Activated CD4-positive, CD25-positive, alpha-beta regulatory T cell treated with anti-CD3 and anti-CD28 coated beads, Interleukin-2, amount 50 U/mL, for 24 hours (primary cell): ENCODE results near the gene XXYLT1.
A peak's percentile ranks its signal among the peaks of the same experiment; 100 is the strongest.
"Not testable (repeated sequence)": the region's sequence is repeated elsewhere in the genome, so short reads cannot be mapped to it uniquely, and the experiment has no call there.

ENCODE experiments used
- ATAC-seq, 2 donors: fragments of 150-1000 bp; cut with Tn5 transposase; one replicate each; pipeline ENCODE4 v1.10.0; 2021; ENCODE audit warnings: mild to moderate bottlenecking in 1 of 2, moderate library complexity in 1 of 2

The XXYLT1 gene

DNA sequence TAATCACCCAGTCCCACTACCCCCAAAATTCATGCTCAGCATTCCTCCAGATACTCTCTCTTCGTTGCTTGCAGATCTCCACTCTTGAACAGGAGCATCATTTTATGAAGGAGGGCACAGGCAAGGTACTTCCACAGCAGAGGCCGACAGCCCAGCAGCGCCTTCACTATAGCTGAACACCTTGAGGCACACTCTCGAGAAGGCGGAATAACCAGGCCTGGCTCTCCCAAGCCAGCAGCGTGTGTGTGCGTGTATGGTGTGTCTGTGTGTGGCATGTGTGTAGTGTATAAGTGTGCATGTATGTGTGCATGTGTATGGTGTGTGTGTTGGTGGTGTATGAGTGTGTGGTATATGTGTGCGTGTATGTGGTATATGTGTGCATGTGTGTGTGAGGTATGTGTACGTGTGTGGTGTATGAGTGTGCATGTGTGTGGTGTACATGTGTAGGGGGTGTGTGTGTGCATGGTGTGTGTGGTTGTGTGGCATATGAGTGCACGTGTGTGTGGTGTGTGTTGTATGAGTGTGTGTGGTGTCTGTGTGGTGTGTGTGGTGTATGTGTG is 161.8 kb downstream of the XXYLT1 start:
- ATAC-seq: no peak

GRCh38 chr3:195107593-195107992 is 163.4 kb downstream of the XXYLT1 start:
- no peak for ATAC-seq

DNA sequence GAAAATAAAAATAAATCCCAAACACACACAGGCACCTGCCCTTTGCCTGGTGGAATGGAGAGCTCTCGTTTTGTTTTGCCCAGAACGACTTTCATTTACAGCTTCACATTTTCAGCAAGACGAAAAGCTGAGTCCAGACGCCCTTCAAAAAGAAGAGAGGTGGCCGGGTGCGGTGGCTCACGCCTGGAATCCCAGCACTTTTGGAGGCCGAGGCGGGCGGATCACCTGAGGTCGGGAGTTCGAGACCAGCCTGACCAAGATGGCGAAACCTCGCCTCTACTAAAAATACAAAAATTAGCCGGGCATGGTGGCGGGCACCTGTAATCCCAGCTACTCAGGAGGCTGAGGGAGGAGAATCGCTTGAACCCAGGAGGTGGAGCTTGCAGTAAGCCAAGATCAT is 163.9 kb downstream of the XXYLT1 start:
- ATAC-seq: not testable (repeated sequence)

- ATAC-seq: peak; percentile 89 to 90
These were observed 164.5 kb downstream of the XXYLT1 start for GRCh38 chr3:195106418-195106906.

DNA sequence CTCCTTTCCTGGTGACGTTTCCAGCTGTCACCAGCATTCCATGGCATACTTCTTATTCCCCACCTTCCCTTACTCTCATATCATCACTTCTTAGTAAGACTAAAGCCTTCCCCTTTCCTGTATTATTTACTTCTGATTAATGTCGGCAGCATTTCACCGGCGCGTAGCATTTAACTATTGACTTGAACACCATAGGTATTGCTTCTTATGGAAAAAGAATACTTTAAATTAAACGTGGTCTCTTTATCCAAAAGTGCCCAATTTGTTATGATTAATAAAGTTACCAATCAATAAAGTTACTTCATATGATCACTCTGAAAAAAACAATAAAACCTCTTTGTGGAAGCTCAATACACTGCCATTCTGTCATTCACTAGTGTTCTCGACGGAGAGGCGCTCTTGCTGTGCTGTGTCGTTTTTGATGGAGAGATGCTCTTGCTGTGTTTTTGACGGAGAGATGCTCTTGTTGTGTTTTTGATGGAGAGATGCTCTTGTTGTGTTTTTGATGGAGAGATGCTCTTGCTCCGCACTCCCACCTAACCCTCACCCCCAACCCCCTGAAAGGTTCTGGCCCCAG is 165.0 kb downstream of the XXYLT1 start:
- ATAC-seq: no peak

- ATAC-seq: no peak
These were observed 165.6 kb downstream of the XXYLT1 start for GRCh38 chr3:195105389-195105788.

- no peak for ATAC-seq
These were observed 166.6 kb downstream of the XXYLT1 start for GRCh38 chr3:195104340-195104739.

- ATAC-seq: no peak
These were observed 167.3 kb downstream of the XXYLT1 start for GRCh38 chr3:195103623-195104022.

DNA sequence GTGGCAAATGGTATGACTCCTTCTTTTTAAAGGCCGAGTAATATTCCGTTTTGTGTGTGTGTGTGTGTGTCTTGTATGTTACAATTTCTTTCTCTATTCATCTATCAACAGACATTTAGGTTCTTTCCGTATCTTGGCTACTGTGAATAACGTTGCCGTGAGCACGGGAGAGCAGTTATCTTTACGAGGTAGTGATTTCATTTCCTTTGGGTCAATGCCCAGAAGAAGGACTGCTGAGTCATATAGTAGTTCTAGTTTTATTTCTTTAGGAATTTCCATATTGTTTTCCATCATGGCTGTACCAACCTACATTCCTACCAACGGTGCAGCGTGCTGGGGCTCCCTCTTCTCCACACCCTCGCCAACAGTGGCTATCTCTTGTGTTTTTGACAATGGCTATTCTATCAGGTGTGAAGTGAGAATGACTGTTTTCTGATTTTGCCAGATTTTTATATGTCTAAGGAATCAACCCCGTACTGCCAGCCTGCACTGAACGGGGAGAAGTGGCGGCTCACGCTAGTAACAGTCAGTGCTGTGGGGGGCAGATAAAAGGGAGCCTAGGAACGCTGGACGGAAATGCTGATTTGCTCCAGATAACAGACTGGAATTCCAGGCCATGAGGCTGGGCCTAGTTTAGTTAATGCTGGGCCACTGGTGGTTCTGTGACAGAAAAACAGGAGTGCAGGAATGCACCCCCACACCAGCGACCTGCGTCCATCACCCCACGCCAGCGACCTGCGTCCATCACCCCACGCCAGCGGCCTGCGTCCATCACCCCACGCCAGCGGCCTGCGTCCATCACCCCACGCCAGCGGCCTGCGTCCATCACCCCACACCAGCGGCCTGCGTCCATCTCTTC is 168.1 kb downstream of the XXYLT1 start:
- no peak for ATAC-seq

GRCh38 chr3:195101927-195102608 is 168.9 kb downstream of the XXYLT1 start:
- ATAC-seq: no peak

DNA sequence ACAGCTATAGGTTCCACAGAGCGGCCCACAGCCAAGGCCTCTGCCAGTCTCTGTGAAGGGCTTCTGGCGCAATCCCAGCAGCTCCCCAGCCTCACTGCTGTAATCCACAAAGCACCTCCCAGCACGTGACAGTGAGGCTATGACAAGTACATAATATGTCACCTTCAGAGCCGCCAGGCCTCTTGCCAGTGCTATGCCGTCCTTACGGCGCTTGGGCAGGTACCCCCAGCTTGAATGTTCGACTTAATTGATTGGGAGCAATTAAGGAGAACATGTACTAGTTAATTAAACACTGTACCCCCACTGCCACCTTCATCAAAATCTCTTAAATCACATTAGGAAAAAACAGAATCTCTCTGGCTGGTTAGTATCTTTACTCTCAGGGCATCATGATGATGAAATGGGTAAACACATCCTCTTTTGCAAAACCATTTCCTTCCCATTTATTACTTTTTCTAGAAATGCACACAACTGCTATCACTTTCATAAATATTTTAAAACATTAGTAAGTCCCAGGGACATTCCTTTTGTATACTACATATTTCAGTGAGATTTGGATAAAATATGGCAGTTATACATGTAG is 169.9 kb downstream of the XXYLT1 start:
- no peak for ATAC-seq

- no peak for ATAC-seq
These were observed 170.8 kb downstream of the XXYLT1 start for GRCh38 chr3:195099951-195100785.

DNA sequence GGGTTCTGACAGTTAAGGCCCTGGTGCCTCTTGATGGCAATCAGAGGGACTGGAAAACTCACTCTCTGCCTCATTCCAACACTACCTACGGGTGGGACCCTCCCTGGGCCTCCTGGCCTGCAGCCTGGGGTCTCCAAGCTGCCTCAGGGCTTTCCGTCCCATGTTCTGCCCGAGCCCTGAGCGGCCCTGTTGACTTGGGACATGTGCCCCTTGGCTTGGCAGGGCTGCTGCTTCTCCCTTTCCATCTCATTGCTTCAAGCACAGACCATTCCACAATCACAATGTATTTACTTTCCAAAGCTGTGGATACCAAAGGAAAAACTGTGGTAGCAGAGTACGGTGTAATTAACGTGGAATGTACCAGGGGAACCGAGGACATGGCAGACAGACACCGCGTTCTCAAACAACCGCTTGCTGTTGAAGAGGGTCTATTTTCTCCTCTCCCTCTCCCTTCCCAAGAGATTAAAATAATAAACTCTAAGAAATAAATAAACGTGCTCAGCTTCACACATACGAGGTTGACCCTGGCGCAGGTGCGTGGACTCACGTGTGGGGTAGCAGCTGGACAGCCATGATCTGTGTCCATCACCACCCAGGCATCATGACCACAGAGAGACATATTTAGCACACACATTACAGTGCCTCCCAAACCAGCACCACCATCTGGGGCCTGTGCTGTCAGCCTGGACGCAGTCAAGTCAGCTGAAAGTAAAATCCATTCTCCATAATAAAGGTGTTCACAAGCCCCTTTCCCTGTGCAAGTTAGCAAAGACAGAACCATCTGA is 172.0 kb downstream of the XXYLT1 start:
- ATAC-seq: no peak

DNA sequence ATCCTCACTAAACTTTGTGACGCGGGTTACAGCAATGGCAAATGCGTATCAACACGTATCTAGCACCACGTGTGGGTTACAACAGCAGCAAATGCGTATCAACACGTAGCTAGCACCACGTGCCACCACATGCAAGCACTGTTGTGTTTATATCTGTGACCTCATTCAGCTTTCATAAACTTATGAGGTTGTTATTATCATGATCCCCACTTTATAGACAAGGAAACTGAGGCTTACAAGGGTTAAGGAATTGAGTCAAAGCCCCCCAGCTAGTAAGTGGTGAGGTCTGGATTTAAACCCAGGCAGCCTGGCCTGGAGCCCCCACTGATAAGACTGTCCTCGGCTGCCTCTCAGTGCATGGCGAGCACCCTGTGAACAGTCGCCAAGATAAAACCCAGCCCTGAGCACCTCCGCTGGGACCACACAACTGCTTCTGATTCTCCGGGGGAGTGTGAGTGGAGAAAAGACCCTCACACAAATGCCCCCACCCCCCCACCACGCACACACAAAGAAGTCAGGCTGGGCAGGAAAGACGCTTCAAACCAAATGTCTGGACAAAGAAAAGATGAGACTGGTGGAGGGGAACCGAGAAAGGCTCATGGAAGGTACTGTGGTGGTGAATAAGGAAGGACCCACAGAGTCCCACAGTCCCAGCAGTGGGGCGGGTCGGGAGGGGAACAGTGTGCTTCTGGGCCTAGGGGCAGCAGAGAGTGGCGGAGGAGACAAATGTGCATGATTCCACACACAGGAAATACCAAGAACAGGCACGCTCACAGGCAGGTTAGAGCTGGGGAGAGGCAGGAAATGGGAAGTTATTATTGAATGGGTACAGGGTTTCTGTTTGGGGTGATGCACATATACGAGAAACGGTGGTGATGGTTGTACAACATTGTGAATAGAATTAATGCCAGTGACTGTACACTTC is 173.4 kb downstream of the XXYLT1 start:
- ATAC-seq: no peak

GRCh38 chr3:195096484-195097330 is 174.3 kb downstream of the XXYLT1 start:
- no peak for ATAC-seq

- ATAC-seq: no peak
These were observed 174.9 kb downstream of the XXYLT1 start for GRCh38 chr3:195096053-195096452.

DNA sequence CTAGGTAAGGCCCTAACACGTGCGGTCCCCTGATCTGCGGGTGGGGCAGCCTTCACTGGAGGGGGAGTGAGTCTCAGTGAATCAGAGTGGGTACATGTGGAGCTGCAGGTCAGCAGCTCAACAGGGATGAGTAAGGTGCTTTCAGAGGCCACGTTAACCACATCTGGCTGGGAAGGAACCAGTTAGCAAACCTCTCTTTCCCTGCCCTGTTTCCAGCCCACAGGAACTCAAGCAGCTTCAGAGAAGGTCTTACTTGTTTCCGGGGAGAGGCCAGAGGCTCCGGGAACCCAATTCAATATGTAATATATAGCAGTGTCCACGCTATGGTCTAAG is 175.3 kb downstream of the XXYLT1 start:
- no peak for ATAC-seq

GRCh38 chr3:195095035-195095703 is 175.8 kb downstream of the XXYLT1 start:
- ATAC-seq: no peak
